HL-60 (cell line): Measurements from ENCODE around the gene TFPI.

Experiments
- DNase-seq, 2 experiments: peaks; one replicate each; pipeline ENCODE4 v3.0.0-alpha.2; 2010 to 2020; ENCODE audit warnings: low read depth in 1 of 2, low spot score in 1 of 2
- H3K27ac ChIP-seq: fragments of 250-450 bp; sonication (Bioruptor Pico); replicated peaks from 2 replicates; pipeline ENCODE4 v1.5.1; 2020; ENCODE audit warnings: mild to moderate bottlenecking, moderate library complexity
- H3K27me3 ChIP-seq: fragments of 250-450 bp; sonication (Bioruptor Pico); 2 replicates; pipeline ENCODE4 v1.5.1; 2021; ENCODE audit warnings: mild to moderate bottlenecking, moderate library complexity; ENCODE audit not compliant: insufficient read depth, poor library complexity, severe bottlenecking
- H3K4me3 ChIP-seq: replicated peaks from 2 replicates; pipeline ENCODE4 v1.5.1; 2011; ENCODE audit warnings: mild to moderate bottlenecking, control low read depth, low read length; ENCODE audit not compliant: insufficient read depth
- GABPA ChIP-seq: IDR thresholded peaks from 2 replicates; pipeline ENCODE4 v1.6.1; 2012; ENCODE audit warnings: low read depth
- POLR2AphosphoS5 ChIP-seq: IDR thresholded peaks from 2 replicates; pipeline ENCODE4 v1.6.1; 2012; ENCODE audit warnings: low read depth
- REST ChIP-seq: IDR thresholded peaks from 2 replicates; pipeline ENCODE4 v1.6.1; 2012; ENCODE audit warnings: low read depth; ENCODE audit not compliant: insufficient replicate concordance
- SPI1 ChIP-seq: IDR thresholded peaks from 2 replicates; pipeline ENCODE4 v1.6.1; 2012; ENCODE audit warnings: low read depth, mild to moderate bottlenecking, borderline replicate concordance
- TF ChIP-seq, protein P1 (sequence below): IDR thresholded peaks from one replicate; pipeline ENCODE4 v1.5.1; 2011; ENCODE audit warnings: low read length, control low read depth, inconsistent platforms; ENCODE audit not compliant: insufficient read depth

The TFPI gene

DNA sequence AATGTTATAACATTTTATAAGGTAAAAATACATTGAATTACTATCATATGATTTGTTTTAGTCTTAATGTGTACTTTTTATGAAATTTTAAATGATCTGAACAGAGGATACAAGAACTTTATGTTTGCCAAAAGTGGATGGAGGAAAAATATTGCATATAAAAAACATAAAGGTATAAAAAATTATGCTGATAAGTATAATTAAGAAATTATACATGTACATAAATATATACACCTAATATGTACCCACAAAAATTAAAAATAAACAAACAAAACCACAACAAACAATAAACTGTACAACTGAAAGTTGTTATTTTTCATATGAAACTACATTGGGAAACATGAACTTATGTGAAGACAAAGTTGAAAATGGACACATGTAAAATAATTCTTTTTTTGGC, 68.0 kb downstream of the TFPI start:
- H3K27me3 ChIP-seq = no peaks in the 10 kb centered on the region
- TF ChIP-seq REST = no peak
- TF ChIP-seq, protein P1, sequence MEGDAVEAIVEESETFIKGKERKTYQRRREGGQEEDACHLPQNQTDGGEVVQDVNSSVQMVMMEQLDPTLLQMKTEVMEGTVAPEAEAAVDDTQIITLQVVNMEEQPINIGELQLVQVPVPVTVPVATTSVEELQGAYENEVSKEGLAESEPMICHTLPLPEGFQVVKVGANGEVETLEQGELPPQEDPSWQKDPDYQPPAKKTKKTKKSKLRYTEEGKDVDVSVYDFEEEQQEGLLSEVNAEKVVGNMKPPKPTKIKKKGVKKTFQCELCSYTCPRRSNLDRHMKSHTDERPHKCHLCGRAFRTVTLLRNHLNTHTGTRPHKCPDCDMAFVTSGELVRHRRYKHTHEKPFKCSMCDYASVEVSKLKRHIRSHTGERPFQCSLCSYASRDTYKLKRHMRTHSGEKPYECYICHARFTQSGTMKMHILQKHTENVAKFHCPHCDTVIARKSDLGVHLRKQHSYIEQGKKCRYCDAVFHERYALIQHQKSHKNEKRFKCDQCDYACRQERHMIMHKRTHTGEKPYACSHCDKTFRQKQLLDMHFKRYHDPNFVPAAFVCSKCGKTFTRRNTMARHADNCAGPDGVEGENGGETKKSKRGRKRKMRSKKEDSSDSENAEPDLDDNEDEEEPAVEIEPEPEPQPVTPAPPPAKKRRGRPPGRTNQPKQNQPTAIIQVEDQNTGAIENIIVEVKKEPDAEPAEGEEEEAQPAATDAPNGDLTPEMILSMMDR = no peak
- TF ChIP-seq GABPA = no peak
- no peak overlapping the region for H3K27ac ChIP-seq
- no peak overlapping the region for H3K4me3 ChIP-seq
- no peak for DNase-seq

DNA sequence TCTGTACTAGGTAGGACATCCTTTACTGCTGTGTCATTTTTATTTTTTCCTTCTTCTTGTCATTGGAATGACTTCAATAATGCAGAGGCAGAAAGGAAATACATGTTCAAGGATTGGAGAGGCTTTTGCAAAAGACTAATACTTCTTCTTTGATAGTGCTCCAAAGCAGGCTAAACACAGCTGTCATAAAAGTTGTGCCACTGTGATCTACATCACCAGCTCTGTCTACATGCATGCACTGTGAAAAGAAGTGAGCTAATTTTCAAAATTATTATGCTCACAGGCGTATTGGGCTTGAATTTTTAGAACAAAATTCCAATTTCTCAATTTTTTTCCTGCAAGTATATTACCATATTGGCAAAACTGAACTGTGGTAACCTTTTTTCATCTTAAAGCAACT, 68.7 kb downstream of the TFPI start:
- Histone ChIP-seq H3K27ac (no peak overlapping the region), H3K27me3 (no peaks in the 10 kb centered on the region), H3K4me3 (no peak overlapping the region)
- no peak for DNase-seq
- TF ChIP-seq GABPA (no peak), REST (no peak), POLR2AphosphoS5 (no peak), SPI1 (no peak)
- TF ChIP-seq, protein P1 = no peak

- no peak overlapping the region for H3K4me3 ChIP-seq
- no peak overlapping the region for H3K27ac ChIP-seq
- H3K27me3 ChIP-seq = no peaks in the 10 kb centered on the region
- TF ChIP-seq POLR2AphosphoS5 = no peak
- no peak for TF ChIP-seq SPI1
- TF ChIP-seq, protein P1 = no peak
- TF ChIP-seq GABPA = no peak
- no peak for TF ChIP-seq REST
- DNase-seq = no peak
Measured at GRCh38 chr2:187483537-187483936, 70.7 kb downstream of the TFPI start.
